ENCODE data around the gene ERAL1. TPM values are rescaled to one million over a fixed set of nuclear protein-coding genes. Genes with fewer than 3 reads are reported as not detected.
A peak's percentile ranks its signal among the peaks of the same experiment; 100 is the strongest.

The ERAL1 gene
- total RNA-seq, 1 donor from 2014 or later, result 25.8 TPM

GRCh38 chr17:28895794-28896447 is 41.1 kb downstream of the ERAL1 start:
- H3K36me3 Mint-ChIP-seq, result peaks cover 16% of the 10 kb centered on the region
- TF ChIP-seq EZH2phosphoT487 (IDR thresholded peaks at IDR 0.05) (no peak), CTCF (IDR thresholded peaks at IDR 0.05) (no peak), EZH2 (IDR thresholded peaks at IDR 0.05) (no peak)
- H3K4me3 Mint-ChIP-seq, result peak overlapping the region; percentile 96
- Histone ChIP-seq H3K4me3 (peak overlapping the region; percentile 96), H3F3A (ENCODE audit: low read depth) (peaks cover 39% of the 10 kb centered on the region), H3K9ac (peak overlapping the region; percentile 76), H3K27ac (no peak overlapping the region), H3K27me3 (no peaks in the 10 kb centered on the region), H3K9me3 (ENCODE audit: low read depth) (no peaks in the 10 kb centered on the region), H3K4me2 (peak overlapping the region; percentile 96), H4K20me1 (ENCODE audit: low read depth) (peaks cover 45% of the 10 kb centered on the region), H3K4me1 (peaks cover 13% of the 10 kb centered on the region), H2AFZ (replicated peaks) (no peak overlapping the region), H3K79me2 (ENCODE audit: low read depth) (peaks cover 49% of the 10 kb centered on the region), H3K36me3 (no peaks in the 10 kb centered on the region)
- H3K27ac Mint-ChIP-seq, result peak overlapping the region; percentile 35
- H3K4me1 Mint-ChIP-seq, result peaks cover 56% of the 10 kb centered on the region
- H3K9me3 Mint-ChIP-seq, result peaks cover 3% of the 10 kb centered on the region
- H3K27me3 Mint-ChIP-seq (ENCODE audit: insufficient read depth, low read depth), result no peaks in the 10 kb centered on the region
- peak; percentile 10 for DNase-seq (ENCODE audit: low spot score)

GRCh38 chr17:28896491-28896883 is 41.7 kb downstream of the ERAL1 start:
- Mint-ChIP-seq H3K9me3 (peaks cover 3% of the 10 kb centered on the region), H3K27me3 (ENCODE audit: insufficient read depth, low read depth) (no peaks in the 10 kb centered on the region), H3K4me1 (peaks cover 51% of the 10 kb centered on the region), H3K27ac (no peak overlapping the region), H3K4me3 (peak overlapping the region; percentile 96), H3K36me3 (peaks cover 17% of the 10 kb centered on the region)
- no peak for DNase-seq (ENCODE audit: low spot score)
- peaks cover 46% of the 10 kb centered on the region for H4K20me1 ChIP-seq (ENCODE audit: low read depth)
- H2AFZ ChIP-seq (replicated peaks), result no peak overlapping the region
- peak overlapping the region; percentile 96 for H3K4me2 ChIP-seq
- H3K79me2 ChIP-seq (ENCODE audit: low read depth), result peaks cover 55% of the 10 kb centered on the region
- no peaks in the 10 kb centered on the region for H3K27me3 ChIP-seq
- no peak for TF ChIP-seq EZH2 (IDR thresholded peaks at IDR 0.05)
- TF ChIP-seq EZH2phosphoT487 (IDR thresholded peaks at IDR 0.05), result no peak
- no peak for TF ChIP-seq CTCF (IDR thresholded peaks at IDR 0.05)
- H3F3A ChIP-seq (ENCODE audit: low read depth), result peaks cover 40% of the 10 kb centered on the region
- no peaks in the 10 kb centered on the region for H3K9me3 ChIP-seq (ENCODE audit: low read depth)
- H3K4me3 ChIP-seq, result peak overlapping the region; percentile 96
- peak overlapping the region; percentile 76 for H3K9ac ChIP-seq
- peaks cover 13% of the 10 kb centered on the region for H3K4me1 ChIP-seq
- H3K36me3 ChIP-seq, result no peaks in the 10 kb centered on the region
- H3K27ac ChIP-seq, result no peak overlapping the region

- Histone ChIP-seq H3K27ac (peak within 1 kb of the TSS; percentile 76), H3K79me2 (ENCODE audit: low read depth) (peaks cover 60% of the 10 kb centered on the region), H4K20me1 (ENCODE audit: low read depth) (peaks cover 48% of the 10 kb centered on the region), H3K9ac (peak within 1 kb of the TSS; percentile 76), H3K4me3 (peak within 1 kb of the TSS; percentile 96), H3K36me3 (no peaks in the 10 kb centered on the region), H3K4me1 (peaks cover 13% of the 10 kb centered on the region), H3K27me3 (no peaks in the 10 kb centered on the region), H3F3A (ENCODE audit: low read depth) (peaks cover 46% of the 10 kb centered on the region), H3K4me2 (peak within 1 kb of the TSS; percentile 96), H2AFZ (replicated peaks) (peak within 1 kb of the TSS; percentile 75), H3K9me3 (ENCODE audit: low read depth) (no peaks in the 10 kb centered on the region)
- H3K4me1 Mint-ChIP-seq, result peaks cover 51% of the 10 kb centered on the region
- H3K9me3 Mint-ChIP-seq, result peaks cover 3% of the 10 kb centered on the region
- H3K27me3 Mint-ChIP-seq (ENCODE audit: insufficient read depth, low read depth), result no peaks in the 10 kb centered on the region
- peak; percentile 90 for DNase-seq (ENCODE audit: low spot score)
- H3K27ac Mint-ChIP-seq, result peak within 1 kb of the TSS; percentile 94
- TF ChIP-seq EZH2phosphoT487 (IDR thresholded peaks at IDR 0.05) (no peak), CTCF (IDR thresholded peaks at IDR 0.05) (peak; percentile 42)
- peaks cover 19% of the 10 kb centered on the region for H3K36me3 Mint-ChIP-seq
- peak within 1 kb of the TSS; percentile 96 for H3K4me3 Mint-ChIP-seq
Measured at GRCh38 chr17:28896884-28897768, 42.3 kb downstream of the ERAL1 start, which contains the start of gene FLOT2. Gene FLOT2 (minus strand): TSS chr17:28897733. CDS start chr17:28897574, 159 bp downstream.

All from neural progenitor cell (in vitro differentiated cells).